Stimulated activated CD8-positive, alpha-beta memory T cell treated with anti-CD3 and anti-CD28 coated beads, Interleukin-4, amount 100 ng/mL, for 48 hours (primary cell): ENCODE results near the gene TCF7L1.

Experiments
- DNase-seq: peaks from one replicate; pipeline ENCODE4 v3.0.0-alpha.2; 2020

TCF7L1 gene

GRCh38 chr2:85231952-85232351 is 98.8 kb downstream of the TCF7L1 start:
- no peak for DNase-seq

- DNase-seq = no peak
Measured at GRCh38 chr2:85234868-85235267, 101.7 kb downstream of the TCF7L1 start.

GRCh38 chr2:85235281-85235680 is 102.1 kb downstream of the TCF7L1 start:
- DNase-seq = no peak

- DNase-seq = no peak
Measured at GRCh38 chr2:85236084-85236483, 102.9 kb downstream of the TCF7L1 start.

GRCh38 chr2:85237849-85238565 is 104.8 kb downstream of the TCF7L1 start:
- no peak for DNase-seq

- DNase-seq = no peak
Measured at GRCh38 chr2:85238607-85239006, 105.4 kb downstream of the TCF7L1 start.

GRCh38 chr2:85239102-85239501 is 105.9 kb downstream of the TCF7L1 start:
- no peak for DNase-seq

- no peak for DNase-seq
Measured at GRCh38 chr2:85240055-85240454, 106.9 kb downstream of the TCF7L1 start.

GRCh38 chr2:85242321-85242720 is 109.1 kb downstream of the TCF7L1 start:
- DNase-seq = no peak

GRCh38 chr2:85243101-85244072 is 110.2 kb downstream of the TCF7L1 start:
- DNase-seq = peak; percentile 47

- no peak for DNase-seq
Measured at GRCh38 chr2:85244828-85245227, 111.6 kb downstream of the TCF7L1 start.

GRCh38 chr2:85245891-85246290 is 112.7 kb downstream of the TCF7L1 start:
- no peak for DNase-seq

- DNase-seq = no peak
Measured at GRCh38 chr2:85246348-85246747, 113.2 kb downstream of the TCF7L1 start.

- DNase-seq = no peak
Measured at GRCh38 chr2:85247610-85248009, 114.4 kb downstream of the TCF7L1 start.

- no peak for DNase-seq
Measured at GRCh38 chr2:85248773-85249509, 115.7 kb downstream of the TCF7L1 start.

GRCh38 chr2:85250045-85250444 is 116.9 kb downstream of the TCF7L1 start:
- DNase-seq = no peak

GRCh38 chr2:85251070-85251616 is 118.0 kb downstream of the TCF7L1 start:
- no peak for DNase-seq

- DNase-seq = no peak
Measured at GRCh38 chr2:85253890-85254289, 120.7 kb downstream of the TCF7L1 start.

GRCh38 chr2:85254540-85255300 is 121.5 kb downstream of the TCF7L1 start:
- DNase-seq = no peak

- DNase-seq = no peak
Measured at GRCh38 chr2:85255456-85255812, 122.2 kb downstream of the TCF7L1 start.

GRCh38 chr2:85255813-85256594 is 122.8 kb downstream of the TCF7L1 start:
- DNase-seq = no peak
